ENCODE results near the gene ZNF521. TPM values are rescaled to one million over a fixed set of nuclear protein-coding genes. Genes with fewer than 3 reads are reported as not detected.

The ZNF521 gene
- total and polyA plus RNA-seq, 10 of the 15 experiments (the other 5 are each of a cell fraction or from before 2014, with no cell fraction given): 0.02 to 0.05 (median 0.04) TPM; not detected in 6

- TF ChIP-seq ZNF687 (IDR thresholded peaks at IDR 0.05) (no peak), CUX1 (IDR thresholded peaks at IDR 0.05; ENCODE audit: insufficient replicate concordance, low read depth, low read length) (no peak)
Observed at GRCh38 chr18:25305584-25305983, 46.4 kb downstream of the ZNF521 start (continued).

GRCh38 chr18:25300492-25300891 is 51.5 kb downstream of the ZNF521 start:
- Histone ChIP-seq H3K27me3 (replicated peaks in 1 of 2; ENCODE audit: control insufficient read depth in 2 of 2, insufficient read depth in 2 of 2, low read length in 1 of 2) (no peaks in the 10 kb centered on the region), H3K9me3 (replicated peaks; ENCODE audit: control insufficient read depth, insufficient read depth, low read length) (no peaks in the 10 kb centered on the region), H4K20me1 (ENCODE audit: control insufficient read depth, insufficient read depth) (no peaks in the 10 kb centered on the region), H2AFZ (ENCODE audit: control insufficient read depth, low read depth, low read length) (no peak overlapping the region), H3K4me3 (no peak overlapping the region), H3K27ac (ENCODE audit: control insufficient read depth, insufficient read depth) (no peak overlapping the region), H3K36me3 (ENCODE audit: control insufficient read depth in 2 of 2, insufficient read depth in 2 of 2, low read length in 1 of 2) (no peaks in the 10 kb centered on the region), H3K79me2 (ENCODE audit: control insufficient read depth, insufficient read depth, low read length) (no peaks in the 10 kb centered on the region), H3K9ac (ENCODE audit: control insufficient read depth, insufficient read depth, low read length) (no peak overlapping the region), H3K4me2 (ENCODE audit: control insufficient read depth, insufficient read depth) (no peak overlapping the region), H3K4me1 (ENCODE audit: control insufficient read depth, insufficient read depth, low read length) (no peaks in the 10 kb centered on the region)
- ATAC-seq (no peak), DNase-seq (ENCODE audit: low read depth, low spot score) (no peak), FAIRE-seq (peak; percentile 18)
- ChIA-PET SMC1A (ENCODE audit: uncharacterized antibody, unreplicated experiment) (no interaction called here), POLR2A (no interaction called here), CTCF (no interaction called here), RAD21 (ENCODE audit: unreplicated experiment) (no interaction called here)
- 0% methylated on average over 2 of the region's 2 CpGs for WGBS (ENCODE audit: insufficient coverage, insufficient replicate concordance, low lambda C conversion rate, missing lambda C conversion rate)
- in situ Hi-C loops (cut with MboI) (no loop called here), intact Hi-C loops (cut with micrococcal nuclease; ENCODE audit: unreplicated experiment) (no loop called here)
- TF ChIP-seq HSF1 (IDR thresholded peaks at IDR 0.05; ENCODE audit: low read depth, low read length) (no peak), CBX5 (IDR thresholded peaks at IDR 0.05; ENCODE audit: low read depth) (no peak), ZBTB40 (IDR thresholded peaks at IDR 0.05; ENCODE audit: borderline replicate concordance) (peak; percentile 46; the same call in 1 of the 2 replicates)
- BruUV-seq (replicated peaks): no TSS peak
